IMR-90 (cell line): Measurements from ENCODE around the gene TMEM139. TPM values are rescaled to one million over a fixed set of nuclear protein-coding genes. Genes with fewer than 3 reads are reported as not detected.

ENCODE experiments used
- ATAC-seq: fragments of 200-7000 bp; cut with Tn5 transposase; 2 replicates; pipeline ENCODE4 v1.9.1; 2020; ENCODE audit warnings: low read depth, mild to moderate bottlenecking, moderate library complexity
- BruUV-seq: library from RNA; stranded (reverse); fragments of 400-500 nt; replicated peaks from 2 replicates; lab custom pipeline; 2021; lab: Mats Ljungman, UMichigan
- CTCF ChIA-PET: fragments of 300-600 bp; formaldehyde crosslinking; extraction: SDS; loops from one replicate; lab custom pipeline; 2021; ENCODE audit warnings: antibody characterized with exemption; lab: Yijun Ruan, JAX
- POLR2A ChIA-PET: fragments of 300-600 bp; sonication (Branson Sonifier 250); formaldehyde crosslinking; loops from one replicate; lab custom pipeline; 2022; ENCODE audit warnings: antibody characterized with exemption; ENCODE audit not compliant: unreplicated experiment; lab: Charles Lee
- DNase-seq: peaks from one replicate; pipeline ENCODE4 v3.0.0; 2013
- H2AFZ ChIP-seq: replicated peaks from 2 replicates; pipeline ENCODE3; 2013; ENCODE audit warnings: low read length, mild to moderate bottlenecking; ENCODE audit not compliant: poor library complexity
- H2AK5ac ChIP-seq: 2 replicates; pipeline ENCODE4 v1.6.1; 2013; ENCODE audit warnings: low read depth, low read length, inconsistent platforms
- H2AK9ac ChIP-seq: replicated peaks from 2 replicates; pipeline ENCODE3; 2013; ENCODE audit warnings: mild to moderate bottlenecking, low read depth, low read length, moderate library complexity; ENCODE audit not compliant: poor library complexity
- H2BK120ac ChIP-seq: 2 replicates; pipeline ENCODE4 v1.6.1; 2013; ENCODE audit warnings: low read depth, low read length, inconsistent platforms
- H2BK15ac ChIP-seq: 3 replicates; pipeline ENCODE4 v1.6.1; 2013; ENCODE audit warnings: low read depth, low read length, inconsistent platforms
- H2BK20ac ChIP-seq: 2 replicates; pipeline ENCODE4 v1.6.1; 2013; ENCODE audit warnings: low read depth, mild to moderate bottlenecking, inconsistent platforms, low read length, moderate library complexity
- H2BK5ac ChIP-seq: 2 replicates; pipeline ENCODE4 v1.6.1; 2013; ENCODE audit warnings: mild to moderate bottlenecking, low read depth, low read length, inconsistent platforms; ENCODE audit not compliant: poor library complexity, severe bottlenecking
- H3K14ac ChIP-seq: replicated peaks from 2 replicates; pipeline ENCODE4 v1.6.1; 2013; ENCODE audit warnings: low read depth, low read length, inconsistent platforms
- H3K18ac ChIP-seq: 2 replicates; pipeline ENCODE4 v1.6.1; 2013; ENCODE audit warnings: low read depth, low read length, control low read depth
- H3K23ac ChIP-seq: 2 replicates; pipeline ENCODE4 v1.6.1; 2013; ENCODE audit warnings: low read depth, low read length, inconsistent platforms
- H3K27ac ChIP-seq: 2 replicates; pipeline ENCODE4 v1.5.1; 2013; ENCODE audit warnings: mild to moderate bottlenecking, control low read depth, low read length; ENCODE audit not compliant: insufficient read depth
- H3K27me3 ChIP-seq: 2 replicates; pipeline ENCODE4 v1.6.1; 2013; ENCODE audit warnings: low read length; ENCODE audit not compliant: control insufficient read depth, insufficient read depth
- H3K36me3 ChIP-seq: 2 replicates; pipeline ENCODE4 v1.6.1; 2013; ENCODE audit warnings: low read length, mixed read lengths; ENCODE audit not compliant: control insufficient read depth, insufficient read depth
- H3K4ac ChIP-seq: 2 replicates; pipeline ENCODE4 v1.6.1; 2013; ENCODE audit warnings: low read depth, low read length, inconsistent platforms
- H3K4me1 ChIP-seq: 2 replicates; pipeline ENCODE4 v1.6.1; 2013; ENCODE audit warnings: low read length, mixed read lengths; ENCODE audit not compliant: control insufficient read depth, insufficient read depth
- H3K4me2 ChIP-seq: 2 replicates; pipeline ENCODE4 v1.6.1; 2013; ENCODE audit warnings: low read depth, mild to moderate bottlenecking, control low read depth, low read length, moderate library complexity
- H3K4me3 ChIP-seq: 2 replicates; pipeline ENCODE4 v1.5.1; 2013; ENCODE audit warnings: low read depth, mild to moderate bottlenecking, control low read depth, low read length, moderate library complexity; ENCODE audit not compliant: insufficient read depth
- H3K56ac ChIP-seq: 2 replicates; pipeline ENCODE4 v1.6.1; 2013; ENCODE audit warnings: low read length, inconsistent platforms; ENCODE audit not compliant: insufficient read depth; ENCODE audit errors: extremely low read depth
- H3K79me1 ChIP-seq, 2 experiments: 2 replicates each; pipeline ENCODE4 v1.6.1; 2013; ENCODE audit warnings: low read length in 2 of 2, inconsistent platforms in 1 of 2, low read depth in 1 of 2
- H3K9ac ChIP-seq: 2 replicates; pipeline ENCODE4 v1.6.1; 2013; ENCODE audit warnings: low read depth, low read length, control low read depth
- H3K9me1 ChIP-seq: 2 replicates; pipeline ENCODE4 v1.6.1; 2013; ENCODE audit warnings: low read length, inconsistent platforms; ENCODE audit not compliant: insufficient read depth
- H3K9me3 ChIP-seq: 2 replicates; pipeline ENCODE4 v1.6.1; 2013; ENCODE audit warnings: low read length; ENCODE audit not compliant: control insufficient read depth, insufficient read depth
- H4K20me1 ChIP-seq: 2 replicates; pipeline ENCODE4 v1.6.1; 2013; ENCODE audit warnings: low read length, inconsistent platforms; ENCODE audit not compliant: insufficient read depth
- H4K5ac ChIP-seq: 2 replicates; pipeline ENCODE4 v1.6.1; 2013; ENCODE audit warnings: mild to moderate bottlenecking, low read depth, low read length, control low read depth
- H4K8ac ChIP-seq, 2 experiments: 2 replicates each; pipeline ENCODE4 v1.6.1; 2013; ENCODE audit warnings: low read depth in 2 of 2, low read length in 2 of 2, control low read depth in 1 of 2, inconsistent platforms in 1 of 2
- H4K91ac ChIP-seq: 2 replicates; pipeline ENCODE4 v1.6.1; 2013; ENCODE audit warnings: low read depth, low read length, inconsistent platforms; ENCODE audit not compliant: insufficient read depth
- FOS ChIP-seq: fragments of 150-350 bp; IDR thresholded peaks from 2 replicates; pipeline ENCODE4 v1.6.1; 2016; ENCODE audit warnings: low read depth, low read length
- MAFK ChIP-seq: IDR thresholded peaks from 2 replicates; pipeline ENCODE4 v1.6.1; 2012; ENCODE audit warnings: low read depth, low read length, improper control_type of control experiment
- POLR2A ChIP-seq: IDR thresholded peaks from 2 replicates; pipeline ENCODE4 v1.6.1; 2012; ENCODE audit warnings: mild to moderate bottlenecking, low read depth, low read length
- WGBS, 2 experiments: methylation state at CpG; one replicate each; pipeline versions ENCODE4 v1.1.5 to v1.1.7; 2013; ENCODE audit warnings: missing lambda C conversion rate in 2 of 2; ENCODE audit not compliant: insufficient read length in 1 of 2; ENCODE audit errors: extremely low coverage in 2 of 2; 5-methylcytosine and 5-hydroxymethylcytosine counted together
- dilution Hi-C: fragments of 300-500 bp; cut with HindIII; formaldehyde crosslinking; loops from one replicate; pipeline ENCODE4 v1.14.3; 2018; ENCODE audit warnings: low sequenced_read_pairs; ENCODE audit not compliant: unreplicated experiment
- in situ Hi-C: fragments of 300-500 bp; cut with MboI; formaldehyde crosslinking; loops from 3 replicates; pipeline ENCODE4 v1.14.3; 2019; ENCODE audit warnings: low sequenced_read_pairs, inconsistent platforms, mixed read lengths
- intact Hi-C: fragments of 100-400 bp; cut with micrococcal nuclease; formaldehyde crosslinking; loops from 2 replicates; pipeline ENCODE4 v1.10.0; 2022
- polyA plus RNA-seq, 3 experiments: library from polyadenylated mRNA; depleted of rRNA; stranded (reverse); fragments of >200 nt; gene quantifications; 2 replicates each; pipeline ENCODE4 v1.2.3, GENCODE V29; 2012; ENCODE audit warnings: low replicate concordance in 1 of 3
- total RNA-seq: library from RNA; depleted of rRNA; stranded (reverse); fragments of >200 nt; gene quantifications from 2 replicates; pipeline ENCODE4 v1.2.3, GENCODE V29; 2012
- TF ChIP-seq, protein P1 (sequence below): fragments of 150-350 bp; IDR thresholded peaks from 2 replicates; pipeline ENCODE4 v1.6.1; 2016; ENCODE audit warnings: low read depth, mild to moderate bottlenecking, low read length, moderate library complexity, borderline replicate concordance
- TF ChIP-seq, protein P2 (sequence below): conservative IDR thresholded peaks from 2 replicates; pipeline ENCODE4 v1.5.1; 2012; ENCODE audit warnings: mild to moderate bottlenecking, low read depth, low read length, improper control_type of control experiment

TMEM139 gene
- total and polyA plus RNA-seq, 2 of the 4 experiments (the other 2 are of a cell fraction), result 0.07 TPM; not detected in 1

DNA sequence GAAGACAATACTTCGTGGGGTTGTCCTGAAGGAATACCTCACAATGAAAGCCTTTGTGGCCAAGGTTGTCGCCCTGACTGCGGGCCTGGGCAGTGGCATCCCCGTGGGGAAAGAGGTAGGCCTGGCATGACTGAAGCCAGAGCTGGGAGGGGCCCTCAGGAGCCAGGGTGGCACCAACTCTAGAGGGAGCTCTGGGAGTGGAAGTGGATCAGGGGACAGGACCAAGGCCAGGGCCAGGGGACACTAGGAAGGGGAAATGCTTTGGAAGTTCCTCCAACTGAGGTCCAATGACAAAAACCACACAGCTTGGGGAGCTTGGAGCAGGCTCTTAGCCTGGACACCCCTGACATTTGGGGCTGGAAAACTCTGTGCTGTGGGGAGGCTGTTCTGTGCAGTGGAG, 37.0 kb downstream of the TMEM139 start:
- no peak overlapping the region for H2AFZ ChIP-seq
- dilution Hi-C loops (no loop called here), intact Hi-C loops (no loop called here), in situ Hi-C loops (no loop called here)
- no peak overlapping the region for H3K4me2 ChIP-seq
- H4K5ac ChIP-seq, result no peak overlapping the region
- H2BK20ac ChIP-seq, result no peak overlapping the region
- no peaks in the 10 kb centered on the region for H3K36me3 ChIP-seq
- H4K8ac ChIP-seq, result no peak overlapping the region
- no TSS peak for BruUV-seq
- no peak overlapping the region for H2BK5ac ChIP-seq
- H3K18ac ChIP-seq, result no peak overlapping the region
- POLR2A ChIA-PET, result no interaction called here
- no peaks in the 10 kb centered on the region for H3K9me1 ChIP-seq
- H4K91ac ChIP-seq, result no peak overlapping the region
- no peak overlapping the region for H3K56ac ChIP-seq
- H3K27me3 ChIP-seq, result peaks cover 5% of the 10 kb centered on the region
- no peak overlapping the region for H2BK15ac ChIP-seq
- H2AK5ac ChIP-seq, result no peak overlapping the region
- no peak overlapping the region for H3K23ac ChIP-seq
- H3K4me3 ChIP-seq, result no peak overlapping the region
- H2BK120ac ChIP-seq, result no peak overlapping the region
- no peaks in the 10 kb centered on the region for H3K9me3 ChIP-seq
- 87% methylated on average over 4 of the region's 4 CpGs; no CpG with 5 or more reads in 1 of the 2 experiments for WGBS, 2 experiments
- peaks cover 10% of the 10 kb centered on the region; the same call in 1 of the 2 replicates for H3K4me1 ChIP-seq
- no peak overlapping the region for H3K4ac ChIP-seq
- no peak overlapping the region for H3K9ac ChIP-seq
- no peaks in the 10 kb centered on the region for H4K20me1 ChIP-seq
- DNase-seq (no peak), ATAC-seq (no peak)
- H3K79me1 ChIP-seq, result no peaks in the 10 kb centered on the region
- no peak overlapping the region for H3K27ac ChIP-seq
- H2AK9ac ChIP-seq, result no peak overlapping the region
- no peak overlapping the region for H3K14ac ChIP-seq
- TF ChIP-seq MAFK (no peak), POLR2A (no peak), FOS (no peak)
- TF ChIP-seq, protein P1, sequence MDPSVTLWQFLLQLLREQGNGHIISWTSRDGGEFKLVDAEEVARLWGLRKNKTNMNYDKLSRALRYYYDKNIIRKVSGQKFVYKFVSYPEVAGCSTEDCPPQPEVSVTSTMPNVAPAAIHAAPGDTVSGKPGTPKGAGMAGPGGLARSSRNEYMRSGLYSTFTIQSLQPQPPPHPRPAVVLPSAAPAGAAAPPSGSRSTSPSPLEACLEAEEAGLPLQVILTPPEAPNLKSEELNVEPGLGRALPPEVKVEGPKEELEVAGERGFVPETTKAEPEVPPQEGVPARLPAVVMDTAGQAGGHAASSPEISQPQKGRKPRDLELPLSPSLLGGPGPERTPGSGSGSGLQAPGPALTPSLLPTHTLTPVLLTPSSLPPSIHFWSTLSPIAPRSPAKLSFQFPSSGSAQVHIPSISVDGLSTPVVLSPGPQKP, result no peak
- TF ChIP-seq, protein P2, sequence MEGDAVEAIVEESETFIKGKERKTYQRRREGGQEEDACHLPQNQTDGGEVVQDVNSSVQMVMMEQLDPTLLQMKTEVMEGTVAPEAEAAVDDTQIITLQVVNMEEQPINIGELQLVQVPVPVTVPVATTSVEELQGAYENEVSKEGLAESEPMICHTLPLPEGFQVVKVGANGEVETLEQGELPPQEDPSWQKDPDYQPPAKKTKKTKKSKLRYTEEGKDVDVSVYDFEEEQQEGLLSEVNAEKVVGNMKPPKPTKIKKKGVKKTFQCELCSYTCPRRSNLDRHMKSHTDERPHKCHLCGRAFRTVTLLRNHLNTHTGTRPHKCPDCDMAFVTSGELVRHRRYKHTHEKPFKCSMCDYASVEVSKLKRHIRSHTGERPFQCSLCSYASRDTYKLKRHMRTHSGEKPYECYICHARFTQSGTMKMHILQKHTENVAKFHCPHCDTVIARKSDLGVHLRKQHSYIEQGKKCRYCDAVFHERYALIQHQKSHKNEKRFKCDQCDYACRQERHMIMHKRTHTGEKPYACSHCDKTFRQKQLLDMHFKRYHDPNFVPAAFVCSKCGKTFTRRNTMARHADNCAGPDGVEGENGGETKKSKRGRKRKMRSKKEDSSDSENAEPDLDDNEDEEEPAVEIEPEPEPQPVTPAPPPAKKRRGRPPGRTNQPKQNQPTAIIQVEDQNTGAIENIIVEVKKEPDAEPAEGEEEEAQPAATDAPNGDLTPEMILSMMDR, result no peak
- CTCF ChIA-PET, result no interaction called here
